GM23338 (cell line): Measurements from ENCODE around the gene SRGAP3. TPM values are rescaled to one million over a fixed set of nuclear protein-coding genes. Genes with fewer than 3 reads are reported as not detected.

Source experiments
- ATAC-seq: fragments of 200-7000 bp; cut with Tn5 transposase; 3 replicates; pipeline ENCODE4 v1.9.1; 2020
- DNase-seq: peaks from one replicate; pipeline ENCODE4 v3.0.0-alpha.2; 2015; ENCODE audit warnings: low spot score
- H2AFZ ChIP-seq: fragments of 200-600 bp; sonication (generic); 2 replicates; pipeline ENCODE4 v1.8.0; 2016; ENCODE audit warnings: antibody characterized with exemption, mild to moderate bottlenecking, moderate library complexity
- H3F3A ChIP-seq: fragments of 200-600 bp; sonication (generic); replicated peaks from 2 replicates; pipeline ENCODE4 v1.8.0; 2017; ENCODE audit warnings: antibody characterized with exemption, mixed run types, low read depth
- H3K27ac ChIP-seq: fragments of 200-600 bp; sonication (generic); 2 replicates; pipeline ENCODE4 v1.6.1; 2016; ENCODE audit warnings: low read depth
- H3K27me3 ChIP-seq: fragments of 200-600 bp; sonication (generic); 2 replicates; pipeline ENCODE4 v1.8.0; 2016; ENCODE audit warnings: mild to moderate bottlenecking, mixed run types, moderate library complexity; ENCODE audit not compliant: insufficient read depth
- H3K36me3 ChIP-seq: fragments of 200-600 bp; sonication (generic); 2 replicates; pipeline ENCODE4 v1.8.0; 2016; ENCODE audit warnings: mild to moderate bottlenecking; ENCODE audit not compliant: insufficient read depth
- H3K4me1 ChIP-seq: fragments of 200-600 bp; sonication (generic); 2 replicates; pipeline ENCODE4 v1.8.0; 2016; ENCODE audit warnings: mild to moderate bottlenecking, moderate library complexity; ENCODE audit not compliant: insufficient read depth
- H3K4me2 ChIP-seq: fragments of 200-600 bp; sonication (generic); 2 replicates; pipeline ENCODE4 v1.7.1; 2017; ENCODE audit warnings: mixed run types
- H3K4me3 ChIP-seq: fragments of 200-600 bp; sonication (generic); 2 replicates; pipeline ENCODE4 v1.6.1; 2016; ENCODE audit warnings: mixed run types
- H3K79me2 ChIP-seq: fragments of 200-600 bp; sonication (generic); replicated peaks from 2 replicates; pipeline ENCODE4 v1.8.0; 2017; ENCODE audit warnings: mild to moderate bottlenecking; ENCODE audit not compliant: insufficient read depth
- H3K9me2 ChIP-seq: fragments of 200-600 bp; sonication (generic); 2 replicates; pipeline ENCODE4 v1.8.0; 2017; ENCODE audit not compliant: insufficient read depth
- H4K20me1 ChIP-seq: fragments of 200-600 bp; sonication (generic); replicated peaks from 2 replicates; pipeline ENCODE4 v1.8.0; 2017; ENCODE audit warnings: mild to moderate bottlenecking; ENCODE audit not compliant: insufficient read depth
- H3K27ac Mint-ChIP-seq: 2 replicates; pipeline ENCODE4 v1.8.0; 2020; ENCODE audit warnings: inconsistent platforms, mild to moderate bottlenecking, moderate library complexity, mixed read lengths
- H3K27me3 Mint-ChIP-seq: 3 replicates; pipeline ENCODE4 v1.8.0; 2022; ENCODE audit warnings: low read depth, mild to moderate bottlenecking, moderate library complexity, mixed read lengths, inconsistent platforms; ENCODE audit not compliant: insufficient read depth, poor library complexity
- H3K36me3 Mint-ChIP-seq: 3 replicates; pipeline ENCODE4 v1.8.0; 2021; ENCODE audit warnings: low read depth, mild to moderate bottlenecking, inconsistent platforms, moderate library complexity, mixed read lengths
- H3K4me1 Mint-ChIP-seq: 3 replicates; pipeline ENCODE4 v1.8.0; 2020; ENCODE audit warnings: mild to moderate bottlenecking, inconsistent platforms, mixed read lengths
- H3K4me3 Mint-ChIP-seq: 3 replicates; pipeline ENCODE4 v1.8.0; 2021; ENCODE audit warnings: moderate library complexity, mild to moderate bottlenecking, inconsistent platforms, mixed read lengths
- H3K9me3 Mint-ChIP-seq: 3 replicates; pipeline ENCODE4 v1.8.0; 2020; ENCODE audit warnings: moderate library complexity, mild to moderate bottlenecking, inconsistent platforms, mixed read lengths
- CREB1 ChIP-seq: fragments of 250-450 bp; sonication (Bioruptor Pico); IDR thresholded peaks from 2 replicates; pipeline ENCODE4 v1.5.0; 2020; ENCODE audit warnings: low read depth, mild to moderate bottlenecking, moderate library complexity
- ETS1 ChIP-seq: IDR thresholded peaks from 2 replicates; pipeline ENCODE4 v1.6.1; 2016; ENCODE audit warnings: antibody characterized with exemption
- EZH2 ChIP-seq: fragments of 200-600 bp; sonication (generic); IDR thresholded peaks from one replicate; pipeline ENCODE4 v1.8.0; 2017; ENCODE audit warnings: antibody characterized with exemption, mild to moderate bottlenecking, low read depth; ENCODE audit not compliant: unreplicated experiment
- EZH2phosphoT487 ChIP-seq: fragments of 200-600 bp; sonication (generic); IDR thresholded peaks from one replicate; pipeline ENCODE4 v1.8.1; 2018; ENCODE audit warnings: antibody characterized with exemption; ENCODE audit not compliant: unreplicated experiment
- NANOG ChIP-seq: IDR thresholded peaks from 2 replicates; pipeline ENCODE4 v1.6.1; 2016; ENCODE audit warnings: antibody characterized with exemption, borderline replicate concordance
- REST ChIP-seq: IDR thresholded peaks from one replicate; pipeline ENCODE4 v1.6.1; 2018; ENCODE audit warnings: antibody characterized with exemption; ENCODE audit not compliant: unreplicated experiment
- STAT1 ChIP-seq: IDR thresholded peaks from one replicate; pipeline ENCODE4 v1.6.1; 2016; ENCODE audit warnings: antibody characterized with exemption; ENCODE audit not compliant: unreplicated experiment
- polyA plus RNA-seq: library from polyadenylated mRNA; unstranded; fragments of >200 nt; fragmentation: Nextera tagmentation; extraction: Ambion mirVana; gene quantifications from 2 replicates; pipeline ENCODE4 v1.2.1, GENCODE V29; 2016
- total RNA-seq: library from RNA; depleted of rRNA; stranded (reverse); fragments of >200 nt; shearing (Covaris generic); gene quantifications from 2 replicates; pipeline ENCODE4 v1.2.3, GENCODE V29; 2014
- TF ChIP-seq, protein P1 (sequence below): fragments of 250-450 bp; sonication (Bioruptor Pico); IDR thresholded peaks from 2 replicates; pipeline ENCODE4 v1.5.0; 2020; ENCODE audit warnings: mild to moderate bottlenecking, moderate library complexity

The SRGAP3 gene
- total and polyA plus RNA-seq, 2 experiments from 2014 or later, result 6.4 to 9.4 TPM

DNA sequence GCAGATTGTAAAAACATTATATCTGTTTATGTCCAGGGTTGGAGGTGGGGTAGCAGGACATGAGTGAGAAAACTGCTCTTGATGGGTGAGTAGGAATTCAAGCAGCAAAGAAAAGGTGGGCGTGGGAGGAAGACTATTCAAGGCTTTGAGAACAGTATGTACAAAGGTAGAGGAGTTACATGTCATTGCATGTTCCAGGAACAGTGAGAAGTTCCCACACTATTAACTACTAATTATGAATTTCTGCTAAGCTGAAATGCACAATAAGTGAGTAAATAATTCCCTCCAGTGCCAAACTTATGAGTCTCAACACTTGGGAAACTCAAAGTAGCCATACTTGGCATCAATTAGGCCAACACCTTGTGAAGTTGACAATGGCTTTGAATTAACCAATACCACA lies 80.1 kb downstream of the SRGAP3 start:
- H3K27me3 Mint-ChIP-seq, result peaks cover 3% of the 10 kb centered on the region
- H3K36me3 Mint-ChIP-seq, result no peaks in the 10 kb centered on the region; the same call in 2 of the 3 replicates
- TF ChIP-seq, protein P1, sequence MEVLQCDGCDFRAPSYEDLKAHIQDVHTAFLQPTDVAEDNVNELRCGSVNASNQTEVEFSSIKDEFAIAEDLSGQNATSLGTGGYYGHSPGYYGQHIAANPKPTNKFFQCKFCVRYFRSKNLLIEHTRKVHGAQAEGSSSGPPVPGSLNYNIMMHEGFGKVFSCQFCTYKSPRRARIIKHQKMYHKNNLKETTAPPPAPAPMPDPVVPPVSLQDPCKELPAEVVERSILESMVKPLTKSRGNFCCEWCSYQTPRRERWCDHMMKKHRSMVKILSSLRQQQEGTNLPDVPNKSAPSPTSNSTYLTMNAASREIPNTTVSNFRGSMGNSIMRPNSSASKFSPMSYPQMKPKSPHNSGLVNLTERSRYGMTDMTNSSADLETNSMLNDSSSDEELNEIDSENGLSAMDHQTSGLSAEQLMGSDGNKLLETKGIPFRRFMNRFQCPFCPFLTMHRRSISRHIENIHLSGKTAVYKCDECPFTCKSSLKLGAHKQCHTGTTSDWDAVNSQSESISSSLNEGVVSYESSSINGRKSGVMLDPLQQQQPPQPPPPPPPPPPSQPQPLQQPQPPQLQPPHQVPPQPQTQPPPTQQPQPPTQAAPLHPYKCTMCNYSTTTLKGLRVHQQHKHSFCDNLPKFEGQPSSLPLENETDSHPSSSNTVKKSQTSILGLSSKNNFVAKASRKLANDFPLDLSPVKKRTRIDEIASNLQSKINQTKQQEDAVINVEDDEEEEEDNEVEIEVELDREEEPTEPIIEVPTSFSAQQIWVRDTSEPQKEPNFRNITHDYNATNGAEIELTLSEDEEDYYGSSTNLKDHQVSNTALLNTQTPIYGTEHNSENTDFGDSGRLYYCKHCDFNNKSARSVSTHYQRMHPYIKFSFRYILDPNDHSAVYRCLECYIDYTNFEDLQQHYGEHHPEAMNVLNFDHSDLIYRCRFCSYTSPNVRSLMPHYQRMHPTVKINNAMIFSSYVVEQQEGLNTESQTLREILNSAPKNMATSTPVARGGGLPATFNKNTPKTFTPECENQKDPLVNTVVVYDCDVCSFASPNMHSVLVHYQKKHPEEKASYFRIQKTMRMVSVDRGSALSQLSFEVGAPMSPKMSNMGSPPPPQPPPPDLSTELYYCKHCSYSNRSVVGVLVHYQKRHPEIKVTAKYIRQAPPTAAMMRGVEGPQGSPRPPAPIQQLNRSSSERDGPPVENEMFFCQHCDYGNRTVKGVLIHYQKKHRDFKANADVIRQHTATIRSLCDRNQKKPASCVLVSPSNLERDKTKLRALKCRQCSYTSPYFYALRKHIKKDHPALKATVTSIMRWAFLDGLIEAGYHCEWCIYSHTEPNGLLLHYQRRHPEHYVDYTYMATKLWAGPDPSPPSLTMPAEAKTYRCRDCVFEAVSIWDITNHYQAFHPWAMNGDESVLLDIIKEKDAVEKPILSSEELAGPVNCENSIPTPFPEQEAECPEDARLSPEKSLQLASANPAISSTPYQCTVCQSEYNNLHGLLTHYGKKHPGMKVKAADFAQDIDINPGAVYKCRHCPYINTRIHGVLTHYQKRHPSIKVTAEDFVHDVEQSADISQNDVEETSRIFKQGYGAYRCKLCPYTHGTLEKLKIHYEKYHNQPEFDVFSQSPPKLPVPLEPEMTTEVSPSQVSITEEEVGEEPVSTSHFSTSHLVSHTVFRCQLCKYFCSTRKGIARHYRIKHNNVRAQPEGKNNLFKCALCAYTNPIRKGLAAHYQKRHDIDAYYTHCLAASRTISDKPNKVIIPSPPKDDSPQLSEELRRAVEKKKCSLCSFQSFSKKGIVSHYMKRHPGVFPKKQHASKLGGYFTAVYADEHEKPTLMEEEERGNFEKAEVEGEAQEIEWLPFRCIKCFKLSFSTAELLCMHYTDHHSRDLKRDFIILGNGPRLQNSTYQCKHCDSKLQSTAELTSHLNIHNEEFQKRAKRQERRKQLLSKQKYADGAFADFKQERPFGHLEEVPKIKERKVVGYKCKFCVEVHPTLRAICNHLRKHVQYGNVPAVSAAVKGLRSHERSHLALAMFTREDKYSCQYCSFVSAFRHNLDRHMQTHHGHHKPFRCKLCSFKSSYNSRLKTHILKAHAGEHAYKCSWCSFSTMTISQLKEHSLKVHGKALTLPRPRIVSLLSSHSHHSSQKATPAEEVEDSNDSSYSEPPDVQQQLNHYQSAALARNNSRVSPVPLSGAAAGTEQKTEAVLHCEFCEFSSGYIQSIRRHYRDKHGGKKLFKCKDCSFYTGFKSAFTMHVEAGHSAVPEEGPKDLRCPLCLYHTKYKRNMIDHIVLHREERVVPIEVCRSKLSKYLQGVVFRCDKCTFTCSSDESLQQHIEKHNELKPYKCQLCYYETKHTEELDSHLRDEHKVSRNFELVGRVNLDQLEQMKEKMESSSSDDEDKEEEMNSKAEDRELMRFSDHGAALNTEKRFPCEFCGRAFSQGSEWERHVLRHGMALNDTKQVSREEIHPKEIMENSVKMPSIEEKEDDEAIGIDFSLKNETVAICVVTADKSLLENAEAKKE (CRISPR knock-in tag), result no peak
- TF ChIP-seq STAT1, result no peak
- no peak for TF ChIP-seq REST
- TF ChIP-seq EZH2, result no peak
- TF ChIP-seq NANOG, result no peak
- TF ChIP-seq CREB1 (CRISPR knock-in tag), result no peak
- TF ChIP-seq ETS1, result no peak
- no peak for TF ChIP-seq EZH2phosphoT487
- H3K27ac Mint-ChIP-seq, result no peak overlapping the region
- Histone ChIP-seq H3K4me3 (no peak overlapping the region), H3F3A (no peaks in the 10 kb centered on the region), H3K4me2 (no peak overlapping the region), H3K4me1 (0 out of 2 replicates have a peak, but pooled peaks cover 4% of the 10 kb centered on the region), H4K20me1 (no peaks in the 10 kb centered on the region), H3K79me2 (no peaks in the 10 kb centered on the region), H3K36me3 (no peaks in the 10 kb centered on the region), H3K27ac (no peak overlapping the region), H3K9me2 (no peaks in the 10 kb centered on the region), H3K27me3 (no peaks in the 10 kb centered on the region), H2AFZ (no peak overlapping the region)
- H3K9me3 Mint-ChIP-seq, result no peaks in the 10 kb centered on the region
- H3K4me3 Mint-ChIP-seq, result no peak overlapping the region
- DNase-seq (no peak), ATAC-seq (no peak)
- H3K4me1 Mint-ChIP-seq, result peaks cover 3% of the 10 kb centered on the region; the same call in 2 of the 3 replicates
